Tibial artery (tissue), 4 donors: ENCODE data around the gene FAM219A.

Source experiments
- DNase-seq, 2 donors: peaks; one replicate each; pipeline ENCODE4 v3.0.0-alpha.2; 2019
- H3K27ac ChIP-seq, 2 donors: fragments of 200-600 bp; sonication (generic) in 1 of 2; 1 replicate in 1 of 2; 2 replicates in 1 of 2; pipeline ENCODE4 v1.5.1; 2018 to 2019; ENCODE audit warnings: mild to moderate bottlenecking in 1 of 2
- H3K27me3 ChIP-seq, 2 donors: fragments of 200-600 bp; sonication (generic) in 1 of 2; one replicate each; pipeline versions ENCODE4 v1.5.1 to v1.6.0; 2016 to 2019
- H3K36me3 ChIP-seq, 3 donors: fragments of 200-600 bp; sonication (generic) in 2 of 3; one replicate each; pipeline ENCODE4 v1.5.1; 2016 to 2019; ENCODE audit warnings: mild to moderate bottlenecking in 2 of 3
- H3K4me1 ChIP-seq, 4 donors: fragments of 200-600 bp; sonication (generic) in 2 of 4; 1 replicate in 3 of 4; 2 replicates in 1 of 4; pipeline ENCODE4 v1.5.1; 2016 to 2019
- H3K4me3 ChIP-seq, 2 donors: fragments of 200-600 bp; sonication (generic) in 1 of 2; 1 replicate in 1 of 2; 2 replicates in 1 of 2; pipeline ENCODE4 v1.5.1; 2018 to 2019; ENCODE audit warnings: mild to moderate bottlenecking in 2 of 2
- H3K9me3 ChIP-seq, 3 donors: fragments of 200-600 bp; sonication (generic) in 1 of 3; one replicate each; pipeline ENCODE4 v1.5.1; 2016 to 2019
- CTCF ChIP-seq, 2 experiments: fragments of 200-600 bp in 1 of 2; fragments of 450-650 bp in 1 of 2; IDR thresholded peaks; one replicate each; pipeline ENCODE4 v1.5.1; 2017 to 2019; ENCODE audit warnings: antibody characterized with exemption in 2 of 2, mild to moderate bottlenecking in 1 of 2, moderate library complexity in 1 of 2
- intact Hi-C: fragments of 100-400 bp; cut with DNase I; formaldehyde crosslinking; loops from one replicate; pipeline ENCODE4 v1.15.0; 2023; ENCODE audit warnings: low total_unique reads

The FAM219A gene

GRCh38 chr9:34437006-34437925 is 21.1 kb downstream of the FAM219A start:
- Histone ChIP-seq H3K27ac (no peak overlapping the region), H3K4me1 (peaks cover 0 to 6% (median 0%) of the 10 kb centered on the region in 4 donors), H3K36me3 (peaks cover 0 to 15% (median 7%) of the 10 kb centered on the region in 3 donors), H3K27me3 (no peaks in the 10 kb centered on the region), H3K4me3 (no peak overlapping the region), H3K9me3 (no peaks in the 10 kb centered on the region)
- intact Hi-C loops: no loop called here
- peak in 1 of 2 donors; percentile 48 for DNase-seq
- peak; percentile 61 to 65 for TF ChIP-seq CTCF (IDR thresholded peaks at IDR 0.05)

- intact Hi-C loops: no loop called here
- no peak for DNase-seq
- no peak for TF ChIP-seq CTCF (IDR thresholded peaks at IDR 0.05)
Measured at GRCh38 chr9:34431667-34432066, 26.7 kb downstream of the FAM219A start.

GRCh38 chr9:34430843-34431437 is 27.4 kb downstream of the FAM219A start:
- H3K4me1 ChIP-seq: peaks cover 0 to 37% (median 30%) of the 10 kb centered on the region in 4 donors
- peaks cover 0 to 4% (median 0%) of the 10 kb centered on the region in 3 donors for H3K36me3 ChIP-seq
- TF ChIP-seq CTCF (IDR thresholded peaks at IDR 0.05): no peak
- H3K4me3 ChIP-seq: no peak overlapping the region
- no peaks in the 10 kb centered on the region for H3K27me3 ChIP-seq
- H3K27ac ChIP-seq: no peak overlapping the region
- DNase-seq: peak; percentile 27 to 66
- intact Hi-C loops: no loop called here
- no peaks in the 10 kb centered on the region for H3K9me3 ChIP-seq

More at GRCh38 chr9:34431667-34432066, 26.7 kb downstream of the FAM219A start:
- Histone ChIP-seq H3K4me1 (peaks cover 0 to 37% (median 30%) of the 10 kb centered on the region in 4 donors), H3K9me3 (no peaks in the 10 kb centered on the region), H3K36me3 (peaks cover 0 to 4% (median 0%) of the 10 kb centered on the region in 3 donors), H3K4me3 (no peak overlapping the region), H3K27ac (no peak overlapping the region), H3K27me3 (no peaks in the 10 kb centered on the region)

- Histone ChIP-seq H3K4me3 (no peak overlapping the region), H3K27ac (no peak overlapping the region), H3K36me3 (peaks cover 0 to 4% (median 0%) of the 10 kb centered on the region in 3 donors), H3K9me3 (no peaks in the 10 kb centered on the region), H3K27me3 (no peaks in the 10 kb centered on the region), H3K4me1 (peaks cover 0 to 37% (median 30%) of the 10 kb centered on the region in 4 donors)
- intact Hi-C loops: no loop called here
- TF ChIP-seq CTCF (IDR thresholded peaks at IDR 0.05): no peak
- DNase-seq: no peak
Measured at GRCh38 chr9:34428325-34428958, 29.9 kb downstream of the FAM219A start.

- TF ChIP-seq CTCF (IDR thresholded peaks at IDR 0.05): no peak
- no peaks in the 10 kb centered on the region for H3K27me3 ChIP-seq
- intact Hi-C loops: no loop called here
Measured at GRCh38 chr9:34426347-34427074, 31.9 kb downstream of the FAM219A start.

More at GRCh38 chr9:34426347-34427074, 31.9 kb downstream of the FAM219A start:
- Histone ChIP-seq H3K27ac (no peak overlapping the region), H3K9me3 (no peaks in the 10 kb centered on the region), H3K4me3 (no peak overlapping the region), H3K36me3 (peaks cover 0 to 8% (median 0%) of the 10 kb centered on the region in 3 donors), H3K4me1 (peaks cover 0 to 37% (median 30%) of the 10 kb centered on the region in 4 donors)
- DNase-seq: no peak
